Measurements from ENCODE around the gene EFTUD2.
A peak's percentile ranks its signal among the peaks of the same experiment; 100 is the strongest.

EFTUD2 gene

DNA sequence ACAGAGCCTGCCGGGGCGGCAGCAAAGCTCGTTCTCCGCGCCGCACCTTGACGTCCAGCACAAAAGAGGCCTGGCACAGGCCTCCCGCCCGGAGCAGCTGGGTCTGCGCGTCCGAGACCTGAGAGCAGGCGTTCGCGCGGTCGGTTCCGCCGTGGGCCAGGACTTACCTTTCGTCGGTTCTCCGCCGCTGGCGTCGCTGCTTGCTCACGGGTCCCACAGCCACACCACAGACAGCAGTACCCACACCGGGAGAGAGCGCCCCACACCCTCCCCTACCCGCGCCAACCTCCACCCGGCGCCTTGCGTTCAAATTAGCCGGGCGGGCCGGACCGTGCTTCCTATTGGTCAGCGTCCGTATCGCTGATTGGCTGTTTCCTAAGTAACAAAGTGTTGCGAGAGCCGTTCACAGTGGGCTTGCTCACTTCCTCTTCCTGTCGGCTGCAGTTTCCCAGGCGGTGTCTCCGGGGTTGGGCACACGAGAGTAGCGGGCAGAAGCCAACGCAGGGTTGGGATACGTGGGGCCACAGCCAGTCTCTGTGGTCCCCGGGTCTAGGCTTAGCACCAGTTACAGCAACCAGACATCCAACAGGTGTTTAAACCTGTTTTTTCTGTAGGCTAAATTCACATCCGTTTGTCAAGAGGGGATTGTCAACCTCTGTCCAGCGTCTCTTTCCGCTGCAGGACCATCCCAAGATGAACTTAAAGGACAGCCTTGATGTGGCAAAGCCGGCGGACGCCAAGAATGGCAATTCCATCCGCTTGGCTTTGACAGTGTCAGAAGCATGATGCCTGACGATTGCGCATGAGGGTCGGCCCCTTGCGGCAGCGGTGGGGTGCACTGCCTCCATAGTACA lies 48.4 kb upstream of the EFTUD2 start, which contains the start of gene KIF18B (continued):
- TF ChIP-seq ZNF112 (tag by site-specific recombination; IDR thresholded peaks at IDR 0.05) (no peak), IKZF3 (tag by site-specific recombination; IDR thresholded peaks at IDR 0.05) (no peak), ZNF184 (tag by site-specific recombination; IDR thresholded peaks at IDR 0.05) (no peak), ZBTB21 (tag by site-specific recombination; IDR thresholded peaks at IDR 0.05) (no peak), ZNF146 (tag by site-specific recombination; IDR thresholded peaks at IDR 0.05) (0 out of 2 replicates have a peak, but pooled peaks have one; percentile 36), MEIS1 (CRISPR knock-in tag; IDR thresholded peaks at IDR 0.05; ENCODE audit: borderline replicate concordance) (peak; percentile 58; the same call in 1 of the 2 replicates), ZNF658 (tag by site-specific recombination; IDR thresholded peaks at IDR 0.05) (no peak), ZNF777 (tag by site-specific recombination; IDR thresholded peaks at IDR 0.05; ENCODE audit: borderline replicate concordance) (peak; percentile 73; the same call in 1 of the 2 replicates), ZNF670 (tag by site-specific recombination; IDR thresholded peaks at IDR 0.05; ENCODE audit: low read depth) (no peak), ZNF654 (tag by site-specific recombination; IDR thresholded peaks at IDR 0.05; ENCODE audit: low read depth) (no peak), ZNF677 (tag by site-specific recombination; IDR thresholded peaks at IDR 0.05) (no peak), ZNF664 (tag by site-specific recombination; IDR thresholded peaks at IDR 0.05) (no peak), GLI4 (tag by site-specific recombination; IDR thresholded peaks at IDR 0.05) (no peak)
- TF ChIP-seq, protein P1, sequence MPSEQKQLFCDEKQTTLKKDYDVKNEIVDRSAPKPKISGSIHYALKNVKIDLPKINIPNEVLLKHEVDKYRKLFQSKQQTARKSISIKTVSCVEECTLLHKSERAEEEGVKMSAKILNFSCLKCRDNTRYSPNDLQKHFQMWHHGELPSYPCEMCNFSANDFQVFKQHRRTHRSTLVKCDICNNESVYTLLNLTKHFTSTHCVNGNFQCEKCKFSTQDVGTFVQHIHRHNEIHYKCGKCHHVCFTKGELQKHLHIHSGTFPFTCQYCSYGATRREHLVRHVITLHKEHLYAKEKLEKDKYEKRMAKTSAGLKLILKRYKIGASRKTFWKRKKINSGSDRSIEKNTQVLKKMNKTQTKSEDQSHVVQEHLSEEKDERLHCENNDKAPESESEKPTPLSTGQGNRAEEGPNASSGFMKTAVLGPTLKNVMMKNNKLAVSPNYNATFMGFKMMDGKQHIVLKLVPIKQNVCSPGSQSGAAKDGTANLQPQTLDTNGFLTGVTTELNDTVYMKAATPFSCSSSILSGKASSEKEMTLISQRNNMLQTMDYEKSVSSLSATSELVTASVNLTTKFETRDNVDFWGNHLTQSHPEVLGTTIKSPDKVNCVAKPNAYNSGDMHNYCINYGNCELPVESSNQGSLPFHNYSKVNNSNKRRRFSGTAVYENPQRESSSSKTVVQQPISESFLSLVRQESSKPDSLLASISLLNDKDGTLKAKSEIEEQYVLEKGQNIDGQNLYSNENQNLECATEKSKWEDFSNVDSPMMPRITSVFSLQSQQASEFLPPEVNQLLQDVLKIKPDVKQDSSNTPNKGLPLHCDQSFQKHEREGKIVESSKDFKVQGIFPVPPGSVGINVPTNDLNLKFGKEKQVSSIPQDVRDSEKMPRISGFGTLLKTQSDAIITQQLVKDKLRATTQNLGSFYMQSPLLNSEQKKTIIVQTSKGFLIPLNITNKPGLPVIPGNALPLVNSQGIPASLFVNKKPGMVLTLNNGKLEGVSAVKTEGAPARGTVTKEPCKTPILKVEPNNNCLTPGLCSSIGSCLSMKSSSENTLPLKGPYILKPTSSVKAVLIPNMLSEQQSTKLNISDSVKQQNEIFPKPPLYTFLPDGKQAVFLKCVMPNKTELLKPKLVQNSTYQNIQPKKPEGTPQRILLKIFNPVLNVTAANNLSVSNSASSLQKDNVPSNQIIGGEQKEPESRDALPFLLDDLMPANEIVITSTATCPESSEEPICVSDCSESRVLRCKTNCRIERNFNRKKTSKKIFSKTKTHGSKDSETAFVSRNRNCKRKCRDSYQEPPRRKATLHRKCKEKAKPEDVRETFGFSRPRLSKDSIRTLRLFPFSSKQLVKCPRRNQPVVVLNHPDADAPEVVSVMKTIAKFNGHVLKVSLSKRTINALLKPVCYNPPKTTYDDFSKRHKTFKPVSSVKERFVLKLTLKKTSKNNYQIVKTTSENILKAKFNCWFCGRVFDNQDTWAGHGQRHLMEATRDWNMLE (tag by site-specific recombination; conservative IDR thresholded peaks at IDR 0.05; ENCODE audit: low read depth), result peak; percentile 81
- TF ChIP-seq, protein P2, sequence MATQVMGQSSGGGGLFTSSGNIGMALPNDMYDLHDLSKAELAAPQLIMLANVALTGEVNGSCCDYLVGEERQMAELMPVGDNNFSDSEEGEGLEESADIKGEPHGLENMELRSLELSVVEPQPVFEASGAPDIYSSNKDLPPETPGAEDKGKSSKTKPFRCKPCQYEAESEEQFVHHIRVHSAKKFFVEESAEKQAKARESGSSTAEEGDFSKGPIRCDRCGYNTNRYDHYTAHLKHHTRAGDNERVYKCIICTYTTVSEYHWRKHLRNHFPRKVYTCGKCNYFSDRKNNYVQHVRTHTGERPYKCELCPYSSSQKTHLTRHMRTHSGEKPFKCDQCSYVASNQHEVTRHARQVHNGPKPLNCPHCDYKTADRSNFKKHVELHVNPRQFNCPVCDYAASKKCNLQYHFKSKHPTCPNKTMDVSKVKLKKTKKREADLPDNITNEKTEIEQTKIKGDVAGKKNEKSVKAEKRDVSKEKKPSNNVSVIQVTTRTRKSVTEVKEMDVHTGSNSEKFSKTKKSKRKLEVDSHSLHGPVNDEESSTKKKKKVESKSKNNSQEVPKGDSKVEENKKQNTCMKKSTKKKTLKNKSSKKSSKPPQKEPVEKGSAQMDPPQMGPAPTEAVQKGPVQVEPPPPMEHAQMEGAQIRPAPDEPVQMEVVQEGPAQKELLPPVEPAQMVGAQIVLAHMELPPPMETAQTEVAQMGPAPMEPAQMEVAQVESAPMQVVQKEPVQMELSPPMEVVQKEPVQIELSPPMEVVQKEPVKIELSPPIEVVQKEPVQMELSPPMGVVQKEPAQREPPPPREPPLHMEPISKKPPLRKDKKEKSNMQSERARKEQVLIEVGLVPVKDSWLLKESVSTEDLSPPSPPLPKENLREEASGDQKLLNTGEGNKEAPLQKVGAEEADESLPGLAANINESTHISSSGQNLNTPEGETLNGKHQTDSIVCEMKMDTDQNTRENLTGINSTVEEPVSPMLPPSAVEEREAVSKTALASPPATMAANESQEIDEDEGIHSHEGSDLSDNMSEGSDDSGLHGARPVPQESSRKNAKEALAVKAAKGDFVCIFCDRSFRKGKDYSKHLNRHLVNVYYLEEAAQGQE (tag by site-specific recombination; IDR thresholded peaks at IDR 0.05), result peak; percentile 91
- TF ChIP-seq, protein P3, sequence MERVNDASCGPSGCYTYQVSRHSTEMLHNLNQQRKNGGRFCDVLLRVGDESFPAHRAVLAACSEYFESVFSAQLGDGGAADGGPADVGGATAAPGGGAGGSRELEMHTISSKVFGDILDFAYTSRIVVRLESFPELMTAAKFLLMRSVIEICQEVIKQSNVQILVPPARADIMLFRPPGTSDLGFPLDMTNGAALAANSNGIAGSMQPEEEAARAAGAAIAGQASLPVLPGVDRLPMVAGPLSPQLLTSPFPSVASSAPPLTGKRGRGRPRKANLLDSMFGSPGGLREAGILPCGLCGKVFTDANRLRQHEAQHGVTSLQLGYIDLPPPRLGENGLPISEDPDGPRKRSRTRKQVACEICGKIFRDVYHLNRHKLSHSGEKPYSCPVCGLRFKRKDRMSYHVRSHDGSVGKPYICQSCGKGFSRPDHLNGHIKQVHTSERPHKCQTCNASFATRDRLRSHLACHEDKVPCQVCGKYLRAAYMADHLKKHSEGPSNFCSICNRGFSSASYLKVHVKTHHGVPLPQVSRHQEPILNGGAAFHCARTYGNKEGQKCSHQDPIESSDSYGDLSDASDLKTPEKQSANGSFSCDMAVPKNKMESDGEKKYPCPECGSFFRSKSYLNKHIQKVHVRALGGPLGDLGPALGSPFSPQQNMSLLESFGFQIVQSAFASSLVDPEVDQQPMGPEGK (tag by site-specific recombination; IDR thresholded peaks at IDR 0.05), result peak; percentile 83
- TF ChIP-seq, protein P4, sequence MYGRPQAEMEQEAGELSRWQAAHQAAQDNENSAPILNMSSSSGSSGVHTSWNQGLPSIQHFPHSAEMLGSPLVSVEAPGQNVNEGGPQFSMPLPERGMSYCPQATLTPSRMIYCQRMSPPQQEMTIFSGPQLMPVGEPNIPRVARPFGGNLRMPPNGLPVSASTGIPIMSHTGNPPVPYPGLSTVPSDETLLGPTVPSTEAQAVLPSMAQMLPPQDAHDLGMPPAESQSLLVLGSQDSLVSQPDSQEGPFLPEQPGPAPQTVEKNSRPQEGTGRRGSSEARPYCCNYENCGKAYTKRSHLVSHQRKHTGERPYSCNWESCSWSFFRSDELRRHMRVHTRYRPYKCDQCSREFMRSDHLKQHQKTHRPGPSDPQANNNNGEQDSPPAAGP (tag by site-specific recombination; IDR thresholded peaks at IDR 0.05), result peak; percentile 60; the same call in 1 of the 2 replicates
- TF ChIP-seq, protein P5, sequence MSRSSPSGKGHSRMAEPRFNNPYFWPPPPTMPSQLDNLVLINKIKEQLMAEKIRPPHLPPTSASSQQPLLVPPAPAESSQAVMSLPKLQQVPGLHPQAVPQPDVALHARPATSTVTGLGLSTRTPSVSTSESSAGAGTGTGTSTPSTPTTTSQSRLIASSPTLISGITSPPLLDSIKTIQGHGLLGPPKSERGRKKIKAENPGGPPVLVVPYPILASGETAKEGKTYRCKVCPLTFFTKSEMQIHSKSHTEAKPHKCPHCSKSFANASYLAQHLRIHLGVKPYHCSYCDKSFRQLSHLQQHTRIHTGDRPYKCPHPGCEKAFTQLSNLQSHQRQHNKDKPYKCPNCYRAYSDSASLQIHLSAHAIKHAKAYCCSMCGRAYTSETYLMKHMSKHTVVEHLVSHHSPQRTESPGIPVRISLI (tag by site-specific recombination; IDR thresholded peaks at IDR 0.05), result no peak
- TF ChIP-seq, protein P6, sequence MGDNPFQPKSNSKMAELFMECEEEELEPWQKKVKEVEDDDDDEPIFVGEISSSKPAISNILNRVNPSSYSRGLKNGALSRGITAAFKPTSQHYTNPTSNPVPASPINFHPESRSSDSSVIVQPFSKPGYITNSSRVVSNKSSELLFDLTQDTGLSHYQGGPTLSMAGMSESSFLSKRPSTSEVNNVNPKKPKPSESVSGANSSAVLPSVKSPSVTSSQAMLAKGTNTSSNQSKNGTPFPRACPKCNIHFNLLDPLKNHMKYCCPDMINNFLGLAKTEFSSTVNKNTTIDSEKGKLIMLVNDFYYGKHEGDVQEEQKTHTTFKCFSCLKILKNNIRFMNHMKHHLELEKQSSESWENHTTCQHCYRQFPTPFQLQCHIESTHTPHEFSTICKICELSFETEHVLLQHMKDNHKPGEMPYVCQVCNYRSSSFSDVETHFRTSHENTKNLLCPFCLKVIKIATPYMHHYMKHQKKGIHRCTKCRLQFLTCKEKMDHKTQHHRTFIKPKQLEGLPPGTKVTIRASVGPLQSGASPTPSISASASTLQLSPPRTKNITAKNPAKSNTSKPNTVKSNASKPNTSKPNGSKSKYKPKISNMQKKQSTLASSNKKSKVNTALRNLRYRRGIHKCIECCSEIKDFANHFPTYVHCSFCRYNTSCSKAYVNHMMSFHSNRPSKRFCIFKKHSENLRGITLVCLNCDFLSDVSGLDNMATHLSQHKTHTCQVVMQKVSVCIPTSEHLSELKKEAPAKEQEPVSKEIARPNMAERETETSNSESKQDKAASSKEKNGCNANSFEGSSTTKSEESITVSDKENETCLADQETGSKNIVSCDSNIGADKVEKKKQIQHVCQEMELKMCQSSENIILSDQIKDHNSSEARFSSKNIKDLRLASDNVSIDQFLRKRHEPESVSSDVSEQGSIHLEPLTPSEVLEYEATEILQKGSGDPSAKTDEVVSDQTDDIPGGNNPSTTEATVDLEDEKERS (tag by site-specific recombination; IDR thresholded peaks at IDR 0.05), result no peak
- TF ChIP-seq, protein P7, sequence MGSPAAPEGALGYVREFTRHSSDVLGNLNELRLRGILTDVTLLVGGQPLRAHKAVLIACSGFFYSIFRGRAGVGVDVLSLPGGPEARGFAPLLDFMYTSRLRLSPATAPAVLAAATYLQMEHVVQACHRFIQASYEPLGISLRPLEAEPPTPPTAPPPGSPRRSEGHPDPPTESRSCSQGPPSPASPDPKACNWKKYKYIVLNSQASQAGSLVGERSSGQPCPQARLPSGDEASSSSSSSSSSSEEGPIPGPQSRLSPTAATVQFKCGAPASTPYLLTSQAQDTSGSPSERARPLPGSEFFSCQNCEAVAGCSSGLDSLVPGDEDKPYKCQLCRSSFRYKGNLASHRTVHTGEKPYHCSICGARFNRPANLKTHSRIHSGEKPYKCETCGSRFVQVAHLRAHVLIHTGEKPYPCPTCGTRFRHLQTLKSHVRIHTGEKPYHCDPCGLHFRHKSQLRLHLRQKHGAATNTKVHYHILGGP (tag by site-specific recombination; IDR thresholded peaks at IDR 0.05), result no peak

Measured in HEK293 (cell line).